GM23338 (cell line): ENCODE results near the gene RSRC1.

Experiments used
- CREB1 ChIP-seq: fragments of 250-450 bp; sonication (Bioruptor Pico); IDR thresholded peaks from 2 replicates; pipeline ENCODE4 v1.5.0; 2020; ENCODE audit warnings: low read depth, mild to moderate bottlenecking, moderate library complexity
- EZH2 ChIP-seq: fragments of 200-600 bp; sonication (generic); IDR thresholded peaks from one replicate; pipeline ENCODE4 v1.8.0; 2017; ENCODE audit warnings: antibody characterized with exemption, mild to moderate bottlenecking, low read depth; ENCODE audit not compliant: unreplicated experiment
- EZH2phosphoT487 ChIP-seq: fragments of 200-600 bp; sonication (generic); IDR thresholded peaks from one replicate; pipeline ENCODE4 v1.8.1; 2018; ENCODE audit warnings: antibody characterized with exemption; ENCODE audit not compliant: unreplicated experiment
- NANOG ChIP-seq: IDR thresholded peaks from 2 replicates; pipeline ENCODE4 v1.6.1; 2016; ENCODE audit warnings: antibody characterized with exemption, borderline replicate concordance
- POLR2AphosphoS5 ChIP-seq: IDR thresholded peaks from 2 replicates; pipeline ENCODE4 v1.6.1; 2016; ENCODE audit warnings: antibody characterized with exemption, low read depth
- STAT1 ChIP-seq: IDR thresholded peaks from one replicate; pipeline ENCODE4 v1.6.1; 2016; ENCODE audit warnings: antibody characterized with exemption; ENCODE audit not compliant: unreplicated experiment
- ZNF114 ChIP-seq: fragments of 250-450 bp; sonication (Bioruptor Pico); IDR thresholded peaks from 2 replicates; pipeline ENCODE4 v1.5.0; 2020; ENCODE audit warnings: mild to moderate bottlenecking, moderate library complexity
- TF ChIP-seq, protein P1 (sequence below), 2 experiments: fragments of 200-600 bp in 1 of 2; sonication (generic) in 1 of 2; conservative IDR thresholded peaks; 2 replicates each; pipeline versions ENCODE4 v1.5.1 to v1.6.1; 2016 to 2017; ENCODE audit warnings: antibody characterized with exemption in 2 of 2, low read depth in 2 of 2, mild to moderate bottlenecking in 2 of 2, moderate library complexity in 1 of 2
- TF ChIP-seq, protein P2 (sequence below): IDR thresholded peaks from one replicate; pipeline ENCODE4 v1.6.1; 2018; ENCODE audit warnings: antibody characterized with exemption; ENCODE audit not compliant: unreplicated experiment

GRCh38 chr3:158074591-158074990 lies 35.3 kb upstream of the RSRC1 start:
- TF ChIP-seq, protein P1, sequence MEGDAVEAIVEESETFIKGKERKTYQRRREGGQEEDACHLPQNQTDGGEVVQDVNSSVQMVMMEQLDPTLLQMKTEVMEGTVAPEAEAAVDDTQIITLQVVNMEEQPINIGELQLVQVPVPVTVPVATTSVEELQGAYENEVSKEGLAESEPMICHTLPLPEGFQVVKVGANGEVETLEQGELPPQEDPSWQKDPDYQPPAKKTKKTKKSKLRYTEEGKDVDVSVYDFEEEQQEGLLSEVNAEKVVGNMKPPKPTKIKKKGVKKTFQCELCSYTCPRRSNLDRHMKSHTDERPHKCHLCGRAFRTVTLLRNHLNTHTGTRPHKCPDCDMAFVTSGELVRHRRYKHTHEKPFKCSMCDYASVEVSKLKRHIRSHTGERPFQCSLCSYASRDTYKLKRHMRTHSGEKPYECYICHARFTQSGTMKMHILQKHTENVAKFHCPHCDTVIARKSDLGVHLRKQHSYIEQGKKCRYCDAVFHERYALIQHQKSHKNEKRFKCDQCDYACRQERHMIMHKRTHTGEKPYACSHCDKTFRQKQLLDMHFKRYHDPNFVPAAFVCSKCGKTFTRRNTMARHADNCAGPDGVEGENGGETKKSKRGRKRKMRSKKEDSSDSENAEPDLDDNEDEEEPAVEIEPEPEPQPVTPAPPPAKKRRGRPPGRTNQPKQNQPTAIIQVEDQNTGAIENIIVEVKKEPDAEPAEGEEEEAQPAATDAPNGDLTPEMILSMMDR (conservative IDR thresholded peaks at IDR 0.05; ENCODE audit: low read depth in 2 of 2), result no peak
- TF ChIP-seq EZH2phosphoT487 (no peak), EZH2 (no peak), STAT1 (no peak), POLR2AphosphoS5 (no peak), CREB1 (CRISPR knock-in tag) (no peak), ZNF114 (CRISPR knock-in tag) (no peak), NANOG (no peak)
- TF ChIP-seq, protein P2, sequence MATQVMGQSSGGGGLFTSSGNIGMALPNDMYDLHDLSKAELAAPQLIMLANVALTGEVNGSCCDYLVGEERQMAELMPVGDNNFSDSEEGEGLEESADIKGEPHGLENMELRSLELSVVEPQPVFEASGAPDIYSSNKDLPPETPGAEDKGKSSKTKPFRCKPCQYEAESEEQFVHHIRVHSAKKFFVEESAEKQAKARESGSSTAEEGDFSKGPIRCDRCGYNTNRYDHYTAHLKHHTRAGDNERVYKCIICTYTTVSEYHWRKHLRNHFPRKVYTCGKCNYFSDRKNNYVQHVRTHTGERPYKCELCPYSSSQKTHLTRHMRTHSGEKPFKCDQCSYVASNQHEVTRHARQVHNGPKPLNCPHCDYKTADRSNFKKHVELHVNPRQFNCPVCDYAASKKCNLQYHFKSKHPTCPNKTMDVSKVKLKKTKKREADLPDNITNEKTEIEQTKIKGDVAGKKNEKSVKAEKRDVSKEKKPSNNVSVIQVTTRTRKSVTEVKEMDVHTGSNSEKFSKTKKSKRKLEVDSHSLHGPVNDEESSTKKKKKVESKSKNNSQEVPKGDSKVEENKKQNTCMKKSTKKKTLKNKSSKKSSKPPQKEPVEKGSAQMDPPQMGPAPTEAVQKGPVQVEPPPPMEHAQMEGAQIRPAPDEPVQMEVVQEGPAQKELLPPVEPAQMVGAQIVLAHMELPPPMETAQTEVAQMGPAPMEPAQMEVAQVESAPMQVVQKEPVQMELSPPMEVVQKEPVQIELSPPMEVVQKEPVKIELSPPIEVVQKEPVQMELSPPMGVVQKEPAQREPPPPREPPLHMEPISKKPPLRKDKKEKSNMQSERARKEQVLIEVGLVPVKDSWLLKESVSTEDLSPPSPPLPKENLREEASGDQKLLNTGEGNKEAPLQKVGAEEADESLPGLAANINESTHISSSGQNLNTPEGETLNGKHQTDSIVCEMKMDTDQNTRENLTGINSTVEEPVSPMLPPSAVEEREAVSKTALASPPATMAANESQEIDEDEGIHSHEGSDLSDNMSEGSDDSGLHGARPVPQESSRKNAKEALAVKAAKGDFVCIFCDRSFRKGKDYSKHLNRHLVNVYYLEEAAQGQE, result no peak
